Erythroblast (primary cell): Measurements from ENCODE around the gene PRDX3.

Source experiments
- GATA1 ChIP-seq: IDR thresholded peaks from 2 replicates; pipeline ENCODE4 v1.6.1; 2011; ENCODE audit warnings: low read depth, mild to moderate bottlenecking, control low read depth, low read length, moderate library complexity
- POLR2A ChIP-seq: IDR thresholded peaks from 2 replicates; pipeline ENCODE4 v1.6.1; 2011; ENCODE audit warnings: mild to moderate bottlenecking, low read length

DNA sequence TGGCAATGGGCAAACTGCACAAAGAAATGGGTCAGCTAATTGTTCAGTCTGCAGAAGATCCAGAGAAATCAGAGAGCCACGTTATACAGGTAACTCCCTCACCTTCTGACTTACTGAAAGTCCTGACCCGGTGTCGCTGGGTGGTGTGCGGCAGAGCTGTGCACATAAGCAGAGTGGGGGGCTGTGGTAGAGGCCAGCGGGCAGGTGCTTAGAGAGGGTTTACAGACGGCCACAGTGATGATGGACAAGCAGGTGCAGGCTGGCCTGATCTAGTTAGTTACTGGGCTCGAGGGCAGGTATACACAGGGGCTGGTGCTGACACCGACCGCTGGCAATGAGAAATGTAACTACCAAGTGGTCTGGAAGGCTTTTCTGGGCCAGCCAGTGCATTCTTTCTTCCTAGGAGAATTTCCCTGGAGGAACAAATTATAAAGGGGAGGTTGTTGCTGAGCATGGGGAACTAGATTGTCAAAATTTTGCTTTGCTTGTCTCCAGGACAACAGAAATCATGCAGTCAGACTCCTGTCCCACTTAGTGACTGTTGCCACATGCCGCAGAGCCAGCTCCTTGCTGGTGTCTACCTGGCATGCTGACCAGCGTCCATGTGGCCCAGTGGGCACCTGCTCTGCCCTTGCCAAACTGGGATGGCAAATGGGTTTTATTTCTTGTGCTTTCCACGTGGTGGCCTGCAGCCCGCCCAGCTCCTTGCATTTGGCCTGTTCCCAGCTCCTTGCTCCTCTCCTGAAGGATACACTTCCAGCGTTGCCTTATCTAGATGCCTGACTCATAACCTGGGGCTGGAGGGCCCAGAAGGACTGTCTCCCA lies 45.9 kb downstream of the PRDX3 start:
- TF ChIP-seq POLR2A: no peak
- no peak for TF ChIP-seq GATA1
